HCEC 1CT (cell line): Measurements from ENCODE around the gene COG1.
A peak's percentile ranks its signal among the peaks of the same experiment; 100 is the strongest.

Experiments
- DNase-seq: peaks from one replicate; pipeline ENCODE4 v3.0.0-alpha.2; 2017

Gene COG1

GRCh38 chr17:73231841-73232586, 39.2 kb downstream of the COG1 start:
- DNase-seq = peak; percentile 91

- peak; percentile 18 for DNase-seq
Observed at GRCh38 chr17:73232587-73233373, 39.9 kb downstream of the COG1 start.

GRCh38 chr17:73234736-73235135, 41.9 kb downstream of the COG1 start:
- DNase-seq = no peak

GRCh38 chr17:73237714-73238113, 44.9 kb downstream of the COG1 start:
- no peak for DNase-seq

- no peak for DNase-seq
Observed at GRCh38 chr17:73240561-73240960, 47.7 kb downstream of the COG1 start.

- no peak for DNase-seq
Observed at GRCh38 chr17:73247726-73248125, 54.9 kb downstream of the COG1 start.

GRCh38 chr17:73248532-73248931, 55.7 kb downstream of the COG1 start:
- DNase-seq = no peak

GRCh38 chr17:73249700-73250099, 56.8 kb downstream of the COG1 start:
- DNase-seq = no peak

GRCh38 chr17:73250851-73251640, 58.2 kb downstream of the COG1 start:
- DNase-seq = no peak

- DNase-seq = no peak
Observed at GRCh38 chr17:73251871-73252270, 59.0 kb downstream of the COG1 start.

GRCh38 chr17:73255671-73256181, 62.9 kb downstream of the COG1 start:
- peak; percentile 21 for DNase-seq

GRCh38 chr17:73256220-73256619, 63.4 kb downstream of the COG1 start:
- DNase-seq = no peak

GRCh38 chr17:73257516-73257915, 64.7 kb downstream of the COG1 start:
- DNase-seq = no peak
